Hematopoietic multipotent progenitor cell (in vitro differentiated cells): Measurements from ENCODE around the gene CMPK1. TPM values are rescaled to one million over a fixed set of nuclear protein-coding genes. Genes with fewer than 3 reads are reported as not detected.

Experiments used
- DNase-seq, 3 donors: peaks; one replicate each; pipeline ENCODE4 v3.0.0-alpha.2; 2011 to 2015; ENCODE audit warnings: low read depth in 2 of 3, low spot score in 2 of 3
- total RNA-seq: library from RNA; depleted of rRNA; stranded (reverse); fragments of >200 nt; gene quantifications from one replicate; pipeline ENCODE4 v1.2.3, GENCODE V29; 2012

Gene CMPK1
- total RNA-seq, 1 donor = 18.9 TPM

DNA sequence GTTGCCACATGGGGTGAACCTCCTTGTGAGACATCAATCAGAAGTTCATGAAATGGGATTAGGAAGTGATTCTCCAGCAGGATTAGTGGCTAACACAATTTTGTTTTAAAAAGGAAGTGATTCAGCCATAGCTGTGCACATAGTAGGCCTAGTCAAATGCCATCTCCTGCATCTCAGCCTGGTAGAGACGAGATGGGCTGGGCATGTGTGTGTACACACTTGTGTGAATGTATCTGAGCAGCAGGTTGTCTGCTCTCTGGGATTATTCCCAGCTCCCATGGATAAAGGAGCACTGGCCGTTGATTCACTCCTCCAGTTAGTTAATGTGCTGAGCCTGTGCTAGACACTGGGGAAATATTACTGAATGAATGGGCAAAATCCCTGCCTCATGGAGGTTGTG, 84.5 kb downstream of the CMPK1 start:
- no peak for DNase-seq

DNA sequence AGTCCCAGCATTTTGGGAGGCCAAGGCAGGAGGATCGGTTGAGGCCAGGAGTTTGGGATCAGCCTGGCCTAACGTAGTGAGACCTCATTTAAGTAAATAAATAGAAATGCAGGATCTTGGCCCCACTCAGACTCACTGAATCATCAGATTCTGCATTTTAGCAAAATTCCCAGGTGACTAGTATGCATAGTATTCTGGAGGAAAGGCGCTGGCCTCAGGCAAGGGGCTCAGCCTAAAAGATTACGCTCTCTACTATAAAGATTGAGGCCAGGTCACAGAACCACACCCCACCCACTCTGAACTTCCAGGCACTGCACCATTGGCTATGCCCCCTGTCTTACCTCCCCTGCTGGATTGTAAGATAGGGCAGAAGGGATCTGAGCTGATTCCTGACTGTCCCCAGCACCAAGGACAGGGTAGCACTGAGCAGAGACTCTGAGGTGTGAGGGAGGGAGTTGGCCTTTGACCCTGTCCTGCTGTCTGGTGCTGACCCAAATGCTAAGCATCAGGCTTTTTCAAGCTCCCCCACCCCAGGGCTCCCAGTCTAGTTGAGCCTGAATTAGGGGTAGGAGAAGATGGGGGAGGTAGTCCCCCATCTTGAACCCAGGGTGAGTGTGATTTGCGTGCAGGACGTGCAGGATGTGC, 85.2 kb downstream of the CMPK1 start:
- no peak for DNase-seq

- DNase-seq = no peak
Observed at GRCh38 chr1:47420547-47420946, 87.0 kb downstream of the CMPK1 start.

DNA sequence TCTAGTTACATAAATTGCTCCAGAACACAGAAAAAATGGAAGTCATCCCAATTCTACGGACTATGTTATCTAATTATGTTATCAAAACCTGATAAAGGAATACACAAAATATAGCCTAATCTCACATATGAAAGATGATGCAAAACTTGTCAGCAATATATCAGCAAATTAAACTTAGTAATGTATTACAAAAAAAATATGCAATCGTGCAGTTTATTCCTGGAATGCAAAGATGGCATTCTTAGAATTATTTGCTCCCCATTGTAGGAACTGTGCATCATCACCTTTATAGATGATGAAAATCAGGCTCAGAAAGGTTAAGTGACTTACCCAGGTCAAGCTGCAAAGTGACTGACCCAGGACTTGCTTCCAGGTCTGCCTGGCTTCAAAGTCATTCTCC, 90.3 kb downstream of the CMPK1 start:
- no peak for DNase-seq

- DNase-seq = no peak
Observed at GRCh38 chr1:47424336-47424982, 90.9 kb downstream of the CMPK1 start.

Other genes with a start within 250 kb of the CMPK1 start
- under 0.01 TPM for gene CYP4A22, start 196.3 kb upstream of the CMPK1 start, total RNA-seq
- gene PDZK1IP1, start 143.8 kb upstream of the CMPK1 start, total RNA-seq = 1.9 TPM
- 70.6 TPM for gene TAL1, start 101.6 kb upstream of the CMPK1 start, total RNA-seq
- 4.6 TPM for gene STIL, start 19.6 kb upstream of the CMPK1 start, total RNA-seq
- gene FOXE3, start 82.5 kb downstream of the CMPK1 start, total RNA-seq = not detected
- 0.27 TPM for gene FOXD2, start 104.3 kb downstream of the CMPK1 start, total RNA-seq